ENCODE data around the gene CERCAM.

DNA sequence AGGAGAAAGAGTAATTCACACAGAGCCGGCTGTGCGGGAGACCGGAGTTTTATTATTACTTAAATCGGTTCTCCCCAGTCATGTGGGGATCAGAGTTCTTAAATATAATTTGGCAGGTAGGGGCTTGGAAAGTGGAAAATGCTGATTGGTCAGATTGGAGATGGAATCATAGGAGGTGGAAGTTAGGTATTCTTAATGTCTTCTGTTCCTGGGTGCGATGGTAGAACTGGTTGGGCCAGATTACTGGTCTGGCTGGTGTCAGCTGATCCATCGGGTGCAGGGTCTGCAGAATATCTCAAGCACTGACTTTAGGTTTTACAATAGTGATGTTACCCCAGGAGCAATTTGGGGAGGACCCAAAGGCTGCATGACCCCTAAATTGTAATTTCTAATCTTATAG lies 4.6 kb upstream of the CERCAM start:
- TF ChIP-seq POLR2A (IDR thresholded peaks at IDR 0.05; ENCODE audit: low read length) (no peak), GATA1 (IDR thresholded peaks at IDR 0.05; ENCODE audit: low read depth, low read length) (no peak)

Data from erythroblast (primary cell).